K562 (cell line): ENCODE data around the gene TAS2R4. TPM values are rescaled to one million over a fixed set of nuclear protein-coding genes. Genes with fewer than 3 reads are reported as not detected.
A peak's percentile ranks its signal among the peaks of the same experiment; 100 is the strongest.

Experiments used
- GATAD2B ChIP-seq: fragments of 450-650 bp; IDR thresholded peaks from 2 replicates; pipeline ENCODE4 v1.6.1; 2017; ENCODE audit warnings: mild to moderate bottlenecking, borderline replicate concordance
- NBN ChIP-seq: fragments of 450-650 bp; IDR thresholded peaks from 2 replicates; pipeline ENCODE4 v1.6.1; 2016; ENCODE audit warnings: low read depth, mild to moderate bottlenecking
- NEUROD1 ChIP-seq: fragments of 150-350 bp; IDR thresholded peaks from 2 replicates; pipeline ENCODE4 v1.6.1; 2014; ENCODE audit warnings: borderline replicate concordance, low read length, low read depth; ENCODE audit not compliant: partially characterized antibody
- ZNF212 ChIP-seq: fragments of 450-650 bp; formaldehyde crosslinking; IDR thresholded peaks from 2 replicates; pipeline ENCODE4 v1.4.0; 2020; ENCODE audit warnings: mild to moderate bottlenecking
- polyA plus RNA-seq, 8 experiments: library from polyadenylated mRNA; depleted of rRNA in 4 of 8; stranded (reverse) in 5 of 8; unstranded in 3 of 8; fragments of >200 nt; fragmentation: Nextera tagmentation in 2 of 8; fragmentation: Illumina TruSeq in 1 of 8; extraction: Ambion mirVana in 2 of 8; extraction: Trizol in 1 of 8; gene quantifications; 2 replicates each; pipeline versions ENCODE4 v1.2.1 to v1.2.3, GENCODE V29; 2011 to 2014; ENCODE audit warnings: inconsistent platforms in 1 of 8, missing spikeins in 1 of 8
- total RNA-seq, 7 experiments: library from RNA; depleted of rRNA in 6 of 7; stranded (reverse); fragments of >200 nt in 6 of 7; fragmentation: Illumina TruSeq in 2 of 7; extraction: Trizol in 2 of 7; gene quantifications; 2 replicates each; pipeline versions ENCODE4 v1.2.1 to v1.2.3, GENCODE V29; 2011 to 2021; ENCODE audit warnings: low replicate concordance in 1 of 7
- TF ChIP-seq, protein P1 (sequence below): IDR thresholded peaks from 3 replicates; pipeline ENCODE4 v1.6.1; 2011; ENCODE audit warnings: borderline replicate concordance, mild to moderate bottlenecking, moderate library complexity; ENCODE audit not compliant: insufficient read length; ENCODE audit errors: extremely low read depth

Gene TAS2R4
- total and polyA plus RNA-seq, 9 of the 15 experiments (the other 6 are each of a cell fraction or from before 2014, with no cell fraction given) = 0.04 to 2.1 (median 0.68) TPM

- 0 out of 2 replicates have a peak, but pooled peaks have one; percentile 47 for TF ChIP-seq ZNF212 (CRISPR knock-in tag)
- 0 out of 2 replicates have a peak, but pooled peaks have one; percentile 31 for TF ChIP-seq GATAD2B
- TF ChIP-seq, protein P1, sequence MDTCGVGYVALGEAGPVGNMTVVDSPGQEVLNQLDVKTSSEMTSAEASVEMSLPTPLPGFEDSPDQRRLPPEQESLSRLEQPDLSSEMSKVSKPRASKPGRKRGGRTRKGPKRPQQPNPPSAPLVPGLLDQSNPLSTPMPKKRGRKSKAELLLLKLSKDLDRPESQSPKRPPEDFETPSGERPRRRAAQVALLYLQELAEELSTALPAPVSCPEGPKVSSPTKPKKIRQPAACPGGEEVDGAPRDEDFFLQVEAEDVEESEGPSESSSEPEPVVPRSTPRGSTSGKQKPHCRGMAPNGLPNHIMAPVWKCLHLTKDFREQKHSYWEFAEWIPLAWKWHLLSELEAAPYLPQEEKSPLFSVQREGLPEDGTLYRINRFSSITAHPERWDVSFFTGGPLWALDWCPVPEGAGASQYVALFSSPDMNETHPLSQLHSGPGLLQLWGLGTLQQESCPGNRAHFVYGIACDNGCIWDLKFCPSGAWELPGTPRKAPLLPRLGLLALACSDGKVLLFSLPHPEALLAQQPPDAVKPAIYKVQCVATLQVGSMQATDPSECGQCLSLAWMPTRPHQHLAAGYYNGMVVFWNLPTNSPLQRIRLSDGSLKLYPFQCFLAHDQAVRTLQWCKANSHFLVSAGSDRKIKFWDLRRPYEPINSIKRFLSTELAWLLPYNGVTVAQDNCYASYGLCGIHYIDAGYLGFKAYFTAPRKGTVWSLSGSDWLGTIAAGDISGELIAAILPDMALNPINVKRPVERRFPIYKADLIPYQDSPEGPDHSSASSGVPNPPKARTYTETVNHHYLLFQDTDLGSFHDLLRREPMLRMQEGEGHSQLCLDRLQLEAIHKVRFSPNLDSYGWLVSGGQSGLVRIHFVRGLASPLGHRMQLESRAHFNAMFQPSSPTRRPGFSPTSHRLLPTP = no peak
- no peak for TF ChIP-seq NBN
- no peak for TF ChIP-seq NEUROD1
These were observed 39.2 kb upstream of the TAS2R4 start (continued) for GRCh38 chr7:141737118-141737835.
